NCI-H2107 (cell line): ENCODE data around the gene SDCBP2.

Experiments
- DNase-seq: peaks from one replicate; lab custom pipeline; 2025; lab: John Stamatoyannopoulos, UW

The SDCBP2 gene

GRCh38 chr20:1295276-1295930 lies 33.5 kb downstream of the SDCBP2 start:
- no peak for DNase-seq

GRCh38 chr20:1294497-1294896 lies 34.4 kb downstream of the SDCBP2 start:
- no peak for DNase-seq

GRCh38 chr20:1293641-1294379 lies 35.1 kb downstream of the SDCBP2 start:
- DNase-seq, result no peak

- DNase-seq, result no peak
These were observed 36.3 kb downstream of the SDCBP2 start for GRCh38 chr20:1292620-1293019.

- DNase-seq, result no peak
These were observed 37.7 kb downstream of the SDCBP2 start for GRCh38 chr20:1291191-1291741.

GRCh38 chr20:1287787-1288569 lies 41.0 kb downstream of the SDCBP2 start:
- no peak for DNase-seq

DNA sequence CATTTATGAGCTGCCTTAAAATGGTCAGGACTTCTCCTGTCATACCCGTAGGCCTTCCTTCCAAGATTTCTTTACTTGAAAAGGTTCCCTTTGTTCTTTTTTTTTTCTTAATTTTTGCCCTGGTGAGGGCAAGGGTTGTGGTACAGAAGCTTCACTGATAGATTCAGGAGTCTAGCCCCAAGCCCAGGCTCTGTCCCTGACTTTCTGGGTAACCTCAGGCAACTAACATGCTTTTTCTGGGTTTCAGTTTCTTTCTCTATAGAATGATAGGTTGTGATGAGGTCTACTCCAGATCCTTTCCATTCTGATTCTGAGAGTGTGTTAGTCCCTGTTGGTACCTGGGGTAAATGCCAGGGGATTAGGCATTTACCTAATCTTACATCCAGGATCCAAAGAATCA lies 41.6 kb downstream of the SDCBP2 start:
- no peak for DNase-seq

DNA sequence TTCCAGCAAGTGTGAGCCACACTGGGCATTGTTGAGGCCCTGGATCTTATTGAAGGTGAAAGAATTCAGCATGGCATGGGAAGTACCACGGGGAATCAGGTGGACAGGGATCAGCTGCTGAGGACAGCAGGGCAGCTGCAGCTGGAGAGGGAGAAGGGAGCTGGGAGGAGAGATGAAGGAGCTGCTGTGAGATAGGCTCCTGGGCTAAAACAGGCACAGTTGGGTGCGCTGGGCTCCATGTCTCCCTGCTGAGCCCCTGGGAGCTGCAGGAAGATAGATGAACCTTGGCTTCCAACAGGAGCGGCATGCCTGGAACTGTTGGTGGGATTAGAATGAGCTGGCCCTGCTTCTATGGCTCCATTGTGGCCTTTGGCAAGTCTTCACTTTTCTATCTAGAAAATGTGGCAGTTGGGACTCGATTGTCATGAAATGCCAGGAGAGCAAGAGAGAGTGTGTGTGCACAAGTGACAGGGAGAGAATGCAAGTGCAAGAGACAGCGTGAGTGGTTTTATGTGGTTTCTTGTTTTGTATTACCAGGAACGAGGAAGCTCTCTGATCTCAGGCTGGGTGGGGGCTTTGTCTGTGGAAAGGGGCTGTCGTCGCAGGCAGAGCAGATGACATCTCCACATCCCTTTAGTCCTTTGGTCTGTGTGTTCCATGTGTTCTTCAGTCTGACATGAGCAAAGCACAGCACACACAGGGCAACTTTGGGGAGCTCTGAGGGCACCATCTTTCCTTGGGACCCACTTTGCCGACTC lies 42.5 kb downstream of the SDCBP2 start:
- DNase-seq, result no peak

DNA sequence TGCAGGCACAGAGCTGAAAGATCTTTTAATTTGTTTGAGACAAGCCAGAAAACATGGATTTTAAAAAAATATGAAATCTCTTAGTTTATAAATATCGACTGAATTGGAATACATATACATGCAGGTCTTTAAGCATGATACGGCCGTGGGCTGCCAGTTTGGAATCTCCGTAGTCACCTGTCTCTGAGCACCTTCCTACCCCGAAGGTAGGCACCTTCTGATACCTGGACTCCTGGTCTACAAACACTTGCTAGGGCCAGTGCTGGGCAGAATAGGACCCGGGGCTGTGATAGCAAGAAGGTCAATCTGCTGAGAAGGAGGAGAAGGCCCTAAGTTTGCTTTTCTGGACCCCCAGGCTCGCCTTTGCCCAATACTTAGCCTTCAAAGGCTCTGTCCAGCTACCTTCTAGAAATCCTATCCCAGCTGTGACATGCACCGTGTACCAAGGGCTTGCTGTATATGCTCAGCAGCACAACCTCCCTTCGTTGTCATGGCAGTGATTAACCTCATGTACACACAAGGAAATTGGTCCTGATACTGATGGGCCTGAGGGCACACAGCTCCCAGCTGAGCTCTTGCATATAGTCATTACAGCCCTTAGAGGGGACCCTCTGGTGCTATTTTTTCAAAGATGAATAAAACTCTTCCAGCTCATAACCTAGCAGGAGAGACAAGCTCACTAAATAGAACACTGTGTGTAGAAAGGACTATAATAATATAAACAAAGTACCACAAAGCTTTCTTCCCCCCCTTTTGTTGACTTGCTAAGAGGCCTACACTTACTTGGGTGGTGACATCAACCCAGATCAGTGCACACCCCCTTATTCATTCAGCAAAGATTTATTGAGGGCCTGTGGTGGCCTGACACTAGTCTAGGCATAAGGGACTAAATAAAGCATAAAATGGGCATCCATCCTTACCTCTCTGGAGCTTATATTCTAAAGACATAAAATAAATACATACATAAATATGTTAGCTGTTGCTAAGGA lies 45.1 kb downstream of the SDCBP2 start:
- DNase-seq, result no peak

GRCh38 chr20:1282966-1283365 lies 46.0 kb downstream of the SDCBP2 start:
- DNase-seq, result no peak

GRCh38 chr20:1281279-1282057 lies 47.5 kb downstream of the SDCBP2 start:
- DNase-seq, result no peak

- DNase-seq, result no peak
These were observed 48.5 kb downstream of the SDCBP2 start for GRCh38 chr20:1280195-1281102.

DNA sequence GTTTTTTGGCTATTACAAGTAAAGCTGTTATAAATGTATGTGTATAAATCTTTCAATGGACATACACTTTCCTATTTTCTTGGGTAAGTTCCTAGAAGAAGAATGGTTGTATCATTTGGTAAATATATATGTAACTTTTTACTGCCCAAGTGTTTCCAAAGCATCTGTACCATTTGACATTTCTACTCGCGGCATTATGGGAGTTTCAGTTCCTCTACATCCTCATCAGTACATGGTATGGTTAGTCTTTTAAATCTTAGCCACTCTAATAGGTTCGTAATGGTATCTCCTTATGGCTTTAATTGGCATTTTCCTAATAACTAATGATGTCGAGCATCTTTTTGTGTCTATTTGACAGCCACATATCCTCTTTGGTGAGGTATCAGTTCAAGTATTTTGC lies 49.9 kb downstream of the SDCBP2 start:
- no peak for DNase-seq

GRCh38 chr20:1277529-1278322 lies 51.2 kb downstream of the SDCBP2 start:
- DNase-seq, result no peak

- no peak for DNase-seq
These were observed 53.0 kb downstream of the SDCBP2 start for GRCh38 chr20:1275919-1276318.

- no peak for DNase-seq
These were observed 54.2 kb downstream of the SDCBP2 start for GRCh38 chr20:1274485-1275311.

DNA sequence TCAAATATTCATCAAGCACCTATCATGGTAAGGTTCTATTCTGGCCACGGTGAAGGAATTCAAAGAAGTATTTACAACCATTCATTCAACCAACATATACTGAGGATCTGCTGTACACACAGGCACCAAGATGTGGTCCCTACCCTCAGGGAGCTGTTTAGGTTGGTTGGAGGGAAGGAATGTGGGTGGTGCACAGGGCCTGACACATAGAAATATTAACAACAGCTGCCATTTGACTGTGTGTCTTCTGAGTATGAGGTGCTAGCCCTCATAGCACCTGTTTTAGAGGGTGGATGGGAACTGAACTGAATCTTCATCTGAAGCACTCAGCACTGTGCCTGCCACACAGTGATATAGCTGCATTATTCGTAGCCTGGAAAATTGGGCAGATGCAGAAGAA lies 55.6 kb downstream of the SDCBP2 start:
- no peak for DNase-seq
